Astrocyte (in vitro differentiated cells and primary cell): ENCODE measurements around the gene CHRM2.

ENCODE experiments used
- CTCF ChIP-seq: IDR thresholded peaks from 2 replicates; pipeline ENCODE4 v1.5.1; 2011; ENCODE audit warnings: low read depth, mild to moderate bottlenecking, inconsistent platforms, low read length, moderate library complexity; ENCODE audit not compliant: insufficient read depth
- EZH2 ChIP-seq: IDR thresholded peaks from 2 replicates; pipeline ENCODE4 v1.6.1; 2012; ENCODE audit warnings: mild to moderate bottlenecking, low read length, inconsistent platforms; ENCODE audit not compliant: insufficient read depth

GRCh38 chr7:136993377-136993776 is 124.9 kb downstream of the CHRM2 start:
- TF ChIP-seq CTCF (no peak), EZH2 (no peak)
